NCI-H1436 (cell line): ENCODE data around the gene HEY2.
A peak's percentile ranks its signal among the peaks of the same experiment; 100 is the strongest.
"Not testable (repeated sequence)": the region's sequence is repeated elsewhere in the genome, so short reads cannot be mapped to it uniquely, and the experiment has no call there.

Source experiments
- DNase-seq: peaks from one replicate; lab custom pipeline; 2025; lab: John Stamatoyannopoulos, UW

HEY2 gene

DNA sequence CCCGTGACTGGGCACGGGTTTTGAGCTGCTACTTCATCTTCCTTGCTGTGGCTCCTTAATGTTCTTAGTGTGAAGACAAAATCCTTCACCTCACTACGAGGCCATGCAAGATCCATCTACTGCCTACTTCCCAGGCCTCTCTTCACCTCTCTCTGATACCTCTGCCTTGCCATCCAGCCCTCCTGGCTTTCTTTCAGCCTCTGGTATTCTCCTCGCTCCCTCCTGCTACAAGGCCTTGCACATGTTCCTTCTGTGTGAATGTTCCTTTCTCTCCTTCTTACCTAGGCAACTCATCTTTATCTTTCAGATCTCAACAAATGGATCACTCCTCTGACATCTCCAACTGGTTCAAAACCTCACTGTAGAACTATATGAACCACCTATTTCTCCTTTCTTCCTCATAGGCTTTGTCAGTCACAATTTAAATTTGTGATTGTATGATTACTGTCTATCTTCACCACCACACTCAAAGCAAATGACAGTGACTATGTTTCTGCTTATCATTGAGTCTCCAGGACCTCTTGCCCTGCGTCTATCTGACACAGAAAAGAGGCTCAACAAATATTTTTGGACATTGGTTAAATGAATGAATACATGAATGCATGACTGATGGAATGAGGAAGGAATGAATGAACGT lies 19.8 kb downstream of the HEY2 start:
- no peak for DNase-seq

- no peak for DNase-seq
Observed at GRCh38 chr6:125773387-125774341, 24.2 kb downstream of the HEY2 start.

DNA sequence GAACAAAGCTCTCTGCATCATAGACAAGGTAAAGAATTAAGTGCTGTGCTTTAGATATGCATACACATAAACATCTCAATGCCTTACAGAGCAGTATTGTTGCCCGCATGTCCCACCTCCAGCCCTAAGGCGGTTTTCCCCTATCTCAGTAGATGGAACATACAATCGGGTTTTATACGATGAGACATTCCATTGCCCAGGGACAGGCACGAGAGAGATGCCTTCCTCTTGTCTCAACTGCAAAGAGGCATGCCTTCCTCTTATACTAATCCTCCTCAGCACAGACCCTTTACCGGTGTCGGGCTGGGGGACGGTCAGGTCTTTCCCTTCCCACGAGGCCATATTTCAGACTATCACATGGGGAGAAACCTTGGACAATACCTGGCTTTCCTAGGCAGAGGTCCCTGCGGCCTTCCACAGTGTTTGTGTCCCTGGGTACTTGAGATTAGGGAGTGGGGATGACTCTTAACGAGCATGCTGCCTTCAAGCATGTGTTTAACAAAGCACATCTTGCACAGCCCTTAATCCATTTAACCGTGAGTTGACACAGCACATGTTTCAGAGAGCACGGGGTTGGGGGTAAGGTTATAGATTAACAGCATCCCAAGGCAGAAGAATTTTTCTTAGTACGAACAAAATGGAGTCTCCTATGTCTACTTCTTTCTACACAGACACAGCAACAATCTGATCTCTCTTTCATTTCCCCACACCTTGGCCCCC lies 26.8 kb downstream of the HEY2 start:
- DNase-seq = not testable (repeated sequence)

DNA sequence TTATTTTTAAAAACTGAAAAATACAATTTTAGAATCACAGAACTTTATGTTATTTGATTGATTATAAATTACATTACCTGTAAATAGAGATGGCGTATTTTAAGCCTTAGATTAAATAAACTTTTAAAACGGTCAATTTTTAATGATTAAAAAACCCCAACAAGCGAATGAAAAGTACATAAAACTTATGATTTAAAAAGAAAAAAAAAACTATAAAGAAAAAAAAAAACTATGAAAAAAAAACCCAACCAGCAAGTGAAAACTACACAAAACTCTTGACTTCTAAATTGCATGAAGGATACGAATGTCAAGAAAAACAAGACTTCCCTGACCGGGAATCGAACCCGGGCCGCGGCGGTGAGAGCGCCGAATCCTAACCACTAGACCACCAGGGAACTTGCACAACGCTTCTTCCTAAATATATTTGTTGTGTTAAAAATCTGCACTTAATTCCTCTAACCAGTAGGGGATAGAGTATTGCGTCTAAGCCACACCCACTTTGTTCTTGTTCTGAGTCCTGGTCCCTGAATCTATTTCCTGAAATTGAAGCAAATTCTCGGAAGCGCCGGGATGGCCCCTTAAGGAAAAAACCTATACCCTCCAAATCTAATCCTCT lies 30.6 kb downstream of the HEY2 start:
- peak; percentile 91 for DNase-seq

DNA sequence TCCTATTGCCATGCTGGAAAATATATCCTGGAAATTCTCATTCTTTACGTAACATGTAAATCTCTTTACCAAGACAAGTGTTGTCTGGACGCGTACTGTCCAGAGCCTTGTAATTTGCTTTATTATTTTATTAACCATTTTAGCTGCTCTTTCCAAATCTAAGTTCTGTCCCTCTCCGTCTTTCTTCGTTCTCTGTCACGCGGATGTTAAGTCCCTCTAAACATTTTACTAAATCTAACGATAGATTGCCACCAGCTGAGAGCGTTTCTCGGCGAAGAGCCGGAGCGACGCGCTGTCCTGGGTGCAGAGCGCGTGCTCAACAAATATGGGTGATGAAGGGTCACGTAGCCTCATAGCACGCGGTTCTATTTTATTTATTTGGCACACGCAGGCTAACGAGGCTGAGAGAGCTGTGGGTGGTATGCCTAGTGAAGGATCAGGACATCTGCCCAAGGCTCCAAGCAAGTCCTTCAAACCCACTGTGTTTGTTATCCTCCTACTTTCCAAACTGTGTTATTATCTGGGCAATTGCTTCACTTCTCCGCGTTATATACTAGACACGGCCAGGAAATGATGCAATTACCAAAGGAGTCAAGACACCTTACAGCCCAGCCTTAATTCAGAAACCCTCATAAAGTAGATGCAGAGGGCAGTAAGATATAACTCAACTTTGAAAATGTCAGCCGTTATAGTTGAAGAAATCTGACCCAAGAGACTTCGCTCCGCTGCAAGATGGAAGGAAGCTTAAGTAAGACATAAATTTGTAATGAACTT lies 31.3 kb downstream of the HEY2 start:
- peak; percentile 26 for DNase-seq

DNA sequence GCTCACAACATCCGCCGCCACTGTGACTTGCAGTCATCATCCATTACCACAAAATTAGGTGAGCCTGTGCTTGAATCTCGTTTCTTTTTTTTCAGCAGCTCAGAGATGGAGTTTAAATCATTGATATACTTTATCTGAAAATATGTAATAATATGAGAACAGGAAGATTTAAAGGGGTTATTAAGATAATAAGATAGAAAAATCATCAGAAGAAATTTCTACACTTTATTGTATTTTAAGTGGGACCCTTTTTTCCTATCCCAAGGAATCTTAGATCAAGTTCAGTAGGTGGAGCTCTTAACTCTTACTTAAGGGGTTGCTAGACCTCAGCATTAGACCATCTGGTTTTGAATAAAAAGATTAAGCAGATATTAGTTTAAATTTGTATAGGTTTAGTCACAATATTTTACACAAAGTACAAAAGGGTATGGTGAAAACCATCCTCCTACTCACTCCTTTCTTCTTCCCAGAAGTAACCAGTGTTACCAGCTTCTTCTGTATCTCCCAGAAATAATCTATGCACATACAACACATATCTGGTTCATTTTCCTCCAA lies 32.0 kb downstream of the HEY2 start:
- peak; percentile 22 for DNase-seq

- DNase-seq = no peak
Observed at GRCh38 chr6:125784365-125784764, 34.9 kb downstream of the HEY2 start.

- DNase-seq = no peak
Observed at GRCh38 chr6:125787791-125788190, 38.4 kb downstream of the HEY2 start.

DNA sequence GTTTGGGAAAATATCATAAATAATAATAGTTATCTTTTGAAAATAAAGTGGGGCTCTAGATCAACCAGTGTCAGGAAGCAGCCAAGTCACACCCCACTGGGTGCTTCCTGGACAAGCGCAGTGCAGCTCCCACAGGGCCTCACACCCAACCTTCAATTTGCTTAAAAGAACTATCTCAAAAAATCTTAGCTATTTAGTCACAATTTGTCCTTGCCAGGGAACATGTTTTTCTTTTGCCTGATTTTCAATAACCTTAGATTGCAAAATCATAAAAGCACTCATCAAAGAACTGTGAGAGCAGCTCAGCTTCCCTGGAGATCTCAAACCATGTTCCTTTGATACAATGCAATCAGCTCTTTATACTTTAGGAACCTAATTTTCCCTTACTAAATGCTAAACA lies 39.7 kb downstream of the HEY2 start:
- DNase-seq = peak; percentile 55

- DNase-seq = peak; percentile 63
Observed at GRCh38 chr6:125789576-125790357, 40.3 kb downstream of the HEY2 start.

DNA sequence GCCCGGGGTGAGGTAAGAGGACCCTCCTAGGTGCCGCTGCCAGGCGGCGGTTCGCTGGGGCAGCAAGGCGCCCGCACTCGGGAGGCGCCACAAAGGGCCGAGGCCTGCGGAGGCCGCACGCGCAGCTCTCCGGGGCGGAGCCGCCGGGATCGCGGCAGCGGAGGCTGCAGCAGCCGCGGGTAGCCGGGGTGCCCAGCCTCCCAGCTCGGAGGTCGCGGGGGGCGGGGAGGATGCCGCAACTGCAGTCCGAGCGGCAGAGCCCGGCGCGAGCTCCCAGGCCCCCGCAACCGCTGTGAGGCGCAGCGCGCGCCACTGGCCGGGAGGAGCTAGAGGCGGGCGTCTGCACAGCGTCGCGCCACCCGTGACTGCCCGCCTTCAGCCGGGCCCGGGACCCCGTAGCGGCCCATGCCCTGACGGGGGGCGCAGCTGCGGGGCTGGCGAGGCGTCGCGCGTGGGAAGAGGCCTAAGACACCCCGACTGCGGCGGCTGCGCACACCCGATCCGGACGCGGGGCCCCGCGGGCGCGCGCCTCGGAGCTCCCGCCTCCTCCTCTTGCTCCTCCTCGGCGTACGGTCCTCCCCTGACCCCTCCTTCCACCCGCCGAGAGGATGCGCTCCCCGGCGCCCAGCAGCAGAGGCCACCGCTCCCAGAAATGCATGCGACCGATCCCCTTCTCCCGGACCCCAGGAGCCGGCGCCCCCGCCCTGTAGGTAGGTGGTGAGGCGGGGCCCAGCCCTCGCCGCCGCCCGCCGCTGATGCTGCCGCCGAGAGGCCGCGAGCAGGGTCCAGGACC lies 41.1 kb downstream of the HEY2 start, which contains the start of gene NCOA7:
TSS of gene NCOA7 (plus strand) at position 603 of the 793 bp plus-strand sequence. CDS start 24,395 bp downstream, outside the sequence.
- peak; percentile 60 for DNase-seq

DNA sequence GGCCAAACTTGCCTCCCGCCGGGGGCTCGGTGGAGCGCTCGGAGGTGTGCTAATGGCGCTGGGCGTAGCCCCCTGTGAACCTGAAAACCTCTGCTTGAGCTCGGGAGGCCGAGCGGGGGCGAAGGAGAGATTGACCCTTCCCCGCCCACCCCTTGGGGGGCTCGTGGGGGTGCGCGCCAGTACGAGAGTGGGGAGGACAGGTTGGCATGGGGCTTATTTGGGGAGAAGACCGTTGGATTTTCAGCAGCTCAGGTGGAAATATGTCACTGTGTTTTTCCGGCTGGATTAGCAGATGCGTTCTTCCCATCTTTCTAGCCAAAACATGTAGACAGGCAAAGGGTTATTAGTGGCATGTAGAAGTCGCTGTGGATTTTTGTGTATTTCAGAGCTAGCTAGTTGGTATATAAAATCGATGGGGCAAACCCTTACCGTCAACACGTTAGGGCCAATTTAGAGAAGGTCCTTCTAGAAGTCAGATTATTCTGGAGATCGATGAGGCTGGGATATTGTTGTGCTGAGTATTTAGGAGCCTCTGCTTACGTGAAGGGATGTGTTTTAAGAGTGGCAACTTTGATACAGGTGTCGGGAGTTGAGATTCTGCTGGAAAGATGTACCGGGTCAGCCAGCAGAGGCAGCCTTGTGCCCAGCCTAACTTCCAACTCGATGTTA lies 41.9 kb downstream of the HEY2 start:
- peak; percentile 24 for DNase-seq

- no peak for DNase-seq
Observed at GRCh38 chr6:125791820-125792165, 42.4 kb downstream of the HEY2 start.

DNA sequence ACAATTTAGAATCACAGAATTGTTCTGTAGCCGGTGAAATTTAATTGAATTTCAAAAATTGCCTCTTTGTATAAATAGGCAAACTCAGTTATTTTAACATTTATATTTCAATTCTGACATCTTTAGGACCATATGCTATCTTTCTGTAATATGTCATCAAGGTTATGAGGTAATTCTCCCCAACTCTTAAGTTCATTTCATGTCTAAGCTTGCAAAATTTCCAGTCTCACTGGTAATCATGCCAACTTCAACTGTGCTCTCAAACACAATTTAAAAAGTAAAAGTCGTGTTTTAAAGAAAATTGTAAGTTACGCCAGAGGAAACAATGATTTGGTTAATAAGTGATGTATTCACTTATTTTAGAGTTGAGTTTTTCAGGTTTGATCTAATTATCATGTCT lies 42.7 kb downstream of the HEY2 start:
- no peak for DNase-seq

DNA sequence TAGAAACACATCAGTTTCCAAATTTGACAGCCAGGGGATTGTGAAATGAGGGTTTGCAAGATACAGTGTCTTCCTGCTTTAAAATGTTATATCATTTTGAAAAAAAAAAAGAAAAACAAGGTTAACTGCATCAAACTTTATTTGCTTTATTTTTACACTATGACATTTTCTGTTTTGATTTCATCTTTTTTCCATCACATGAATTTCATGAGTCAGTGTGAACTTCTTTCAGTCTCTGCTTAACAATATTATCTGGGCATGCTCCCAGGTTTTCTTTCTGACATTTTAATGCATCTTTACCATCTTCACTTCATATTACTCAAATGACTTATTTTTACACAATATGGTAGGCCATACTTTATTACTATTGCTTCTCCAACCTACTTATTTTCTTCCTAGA lies 43.2 kb downstream of the HEY2 start:
- DNase-seq = no peak

GRCh38 chr6:125793280-125793679 lies 43.8 kb downstream of the HEY2 start:
- peak; percentile 3 for DNase-seq

DNA sequence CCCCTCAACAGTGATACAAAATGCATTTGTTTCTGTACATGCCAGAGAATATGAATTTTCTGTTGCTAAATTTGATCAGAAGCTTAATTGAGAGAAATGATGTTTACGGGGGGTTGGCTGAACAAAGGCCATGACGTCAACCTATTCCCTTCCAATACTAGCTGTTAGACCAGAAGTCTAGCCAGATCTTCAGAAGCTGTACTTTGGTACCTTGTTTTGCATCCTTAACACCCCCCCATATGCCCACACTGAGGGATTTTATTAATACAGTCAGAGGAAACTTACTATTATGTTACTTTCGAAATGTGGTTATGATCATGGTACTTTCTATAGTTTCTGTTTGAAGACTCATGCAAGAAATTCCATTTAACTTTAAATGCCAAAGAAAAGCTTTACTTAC lies 44.4 kb downstream of the HEY2 start:
- no peak for DNase-seq

GRCh38 chr6:125794342-125795137 lies 45.1 kb downstream of the HEY2 start:
- no peak for DNase-seq
